ENCODE measurements around the gene NEBL.

DNA sequence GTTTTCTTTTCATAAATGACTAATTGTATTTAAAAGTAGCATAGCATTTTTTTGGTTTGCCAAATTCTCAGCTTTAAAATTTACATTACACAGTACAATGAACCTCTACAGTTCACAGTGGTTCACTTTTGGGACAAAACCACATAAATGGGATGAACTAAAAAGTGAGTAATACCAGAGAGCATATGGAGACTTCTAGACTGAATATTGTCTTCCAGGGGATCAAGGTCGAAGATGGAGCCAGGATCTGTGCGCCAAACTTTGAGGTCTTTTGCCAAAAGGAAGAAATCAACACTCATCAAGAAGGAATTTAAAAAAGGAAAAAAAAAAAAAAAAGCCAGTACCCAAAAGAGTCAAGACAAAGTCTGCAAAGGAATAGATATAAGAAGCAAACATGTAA is 87.5 kb downstream of the NEBL start:
- no peak for TF ChIP-seq POLR2A (IDR thresholded peaks at IDR 0.05; ENCODE audit: low read depth)
- TF ChIP-seq, protein P1, sequence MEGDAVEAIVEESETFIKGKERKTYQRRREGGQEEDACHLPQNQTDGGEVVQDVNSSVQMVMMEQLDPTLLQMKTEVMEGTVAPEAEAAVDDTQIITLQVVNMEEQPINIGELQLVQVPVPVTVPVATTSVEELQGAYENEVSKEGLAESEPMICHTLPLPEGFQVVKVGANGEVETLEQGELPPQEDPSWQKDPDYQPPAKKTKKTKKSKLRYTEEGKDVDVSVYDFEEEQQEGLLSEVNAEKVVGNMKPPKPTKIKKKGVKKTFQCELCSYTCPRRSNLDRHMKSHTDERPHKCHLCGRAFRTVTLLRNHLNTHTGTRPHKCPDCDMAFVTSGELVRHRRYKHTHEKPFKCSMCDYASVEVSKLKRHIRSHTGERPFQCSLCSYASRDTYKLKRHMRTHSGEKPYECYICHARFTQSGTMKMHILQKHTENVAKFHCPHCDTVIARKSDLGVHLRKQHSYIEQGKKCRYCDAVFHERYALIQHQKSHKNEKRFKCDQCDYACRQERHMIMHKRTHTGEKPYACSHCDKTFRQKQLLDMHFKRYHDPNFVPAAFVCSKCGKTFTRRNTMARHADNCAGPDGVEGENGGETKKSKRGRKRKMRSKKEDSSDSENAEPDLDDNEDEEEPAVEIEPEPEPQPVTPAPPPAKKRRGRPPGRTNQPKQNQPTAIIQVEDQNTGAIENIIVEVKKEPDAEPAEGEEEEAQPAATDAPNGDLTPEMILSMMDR (IDR thresholded peaks at IDR 0.05): no peak

Measured in esophagus muscularis mucosa (tissue), 3 donors.